HG03135 (cell line): ENCODE results near the gene RUNX2.

Experiments used
- ATAC-seq: cut with Tn5 transposase; IDR thresholded peaks from one replicate; pipeline ENCODE4 v1.9.1; 2021; ENCODE audit warnings: mild to moderate bottlenecking, moderate library complexity; ENCODE audit not compliant: unreplicated experiment

Gene RUNX2

GRCh38 chr6:45637611-45638257, 309.6 kb downstream of the RUNX2 start:
- ATAC-seq: no peak

GRCh38 chr6:45640081-45640491, 312.0 kb downstream of the RUNX2 start:
- no peak for ATAC-seq

- ATAC-seq: no peak
Measured at GRCh38 chr6:45640811-45641210, 312.7 kb downstream of the RUNX2 start.

GRCh38 chr6:45642331-45643125, 314.4 kb downstream of the RUNX2 start:
- no peak for ATAC-seq

- no peak for ATAC-seq
Measured at GRCh38 chr6:45643126-45643525, 315.0 kb downstream of the RUNX2 start.

GRCh38 chr6:45644720-45645119, 316.6 kb downstream of the RUNX2 start:
- ATAC-seq: no peak

- no peak for ATAC-seq
Measured at GRCh38 chr6:45645302-45645701, 317.2 kb downstream of the RUNX2 start.

- ATAC-seq: no peak
Measured at GRCh38 chr6:45647341-45648261, 319.5 kb downstream of the RUNX2 start.

GRCh38 chr6:45648262-45648620, 320.1 kb downstream of the RUNX2 start:
- no peak for ATAC-seq

- ATAC-seq: no peak
Measured at GRCh38 chr6:45650524-45651135, 322.5 kb downstream of the RUNX2 start.

GRCh38 chr6:45651301-45651700, 323.2 kb downstream of the RUNX2 start:
- no peak for ATAC-seq

- ATAC-seq: no peak
Measured at GRCh38 chr6:45652416-45652815, 324.3 kb downstream of the RUNX2 start.

- no peak for ATAC-seq
Measured at GRCh38 chr6:45653117-45653883, 325.2 kb downstream of the RUNX2 start.

- ATAC-seq: no peak
Measured at GRCh38 chr6:45654673-45655072, 326.5 kb downstream of the RUNX2 start.

- no peak for ATAC-seq
Measured at GRCh38 chr6:45655745-45656476, 327.8 kb downstream of the RUNX2 start.

GRCh38 chr6:45657226-45657625, 329.1 kb downstream of the RUNX2 start:
- ATAC-seq: no peak

GRCh38 chr6:45658400-45658799, 330.3 kb downstream of the RUNX2 start:
- ATAC-seq: no peak

GRCh38 chr6:45658958-45659357, 330.8 kb downstream of the RUNX2 start:
- no peak for ATAC-seq

- no peak for ATAC-seq
Measured at GRCh38 chr6:45661661-45662060, 333.5 kb downstream of the RUNX2 start.
